Measurements from ENCODE around the gene GRM7.

DNA sequence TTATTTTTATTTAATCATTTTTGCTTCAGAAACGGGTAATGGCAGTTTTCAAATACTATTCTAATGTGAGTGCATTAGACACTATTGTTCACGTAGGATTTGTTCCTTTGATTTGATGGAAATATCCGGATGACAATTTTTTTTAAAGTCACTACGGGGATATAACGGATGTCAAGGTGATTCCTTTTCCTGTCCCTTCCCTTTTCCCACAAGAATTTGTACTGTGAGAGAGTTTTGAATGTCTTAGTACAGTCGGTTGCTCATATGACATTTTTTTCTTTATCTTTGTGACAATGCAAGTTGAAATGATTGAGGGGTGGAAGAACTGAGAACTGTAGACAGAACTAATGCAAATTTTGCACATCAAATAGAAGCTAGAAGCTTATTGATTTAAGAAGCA lies 209.5 kb downstream of the GRM7 start:
- no peak for TF ChIP-seq EZH2 (IDR thresholded peaks at IDR 0.05; ENCODE audit: borderline replicate concordance, insufficient read depth, low read depth, low read length, poor library complexity, severe bottlenecking)
- TF ChIP-seq, protein P1, sequence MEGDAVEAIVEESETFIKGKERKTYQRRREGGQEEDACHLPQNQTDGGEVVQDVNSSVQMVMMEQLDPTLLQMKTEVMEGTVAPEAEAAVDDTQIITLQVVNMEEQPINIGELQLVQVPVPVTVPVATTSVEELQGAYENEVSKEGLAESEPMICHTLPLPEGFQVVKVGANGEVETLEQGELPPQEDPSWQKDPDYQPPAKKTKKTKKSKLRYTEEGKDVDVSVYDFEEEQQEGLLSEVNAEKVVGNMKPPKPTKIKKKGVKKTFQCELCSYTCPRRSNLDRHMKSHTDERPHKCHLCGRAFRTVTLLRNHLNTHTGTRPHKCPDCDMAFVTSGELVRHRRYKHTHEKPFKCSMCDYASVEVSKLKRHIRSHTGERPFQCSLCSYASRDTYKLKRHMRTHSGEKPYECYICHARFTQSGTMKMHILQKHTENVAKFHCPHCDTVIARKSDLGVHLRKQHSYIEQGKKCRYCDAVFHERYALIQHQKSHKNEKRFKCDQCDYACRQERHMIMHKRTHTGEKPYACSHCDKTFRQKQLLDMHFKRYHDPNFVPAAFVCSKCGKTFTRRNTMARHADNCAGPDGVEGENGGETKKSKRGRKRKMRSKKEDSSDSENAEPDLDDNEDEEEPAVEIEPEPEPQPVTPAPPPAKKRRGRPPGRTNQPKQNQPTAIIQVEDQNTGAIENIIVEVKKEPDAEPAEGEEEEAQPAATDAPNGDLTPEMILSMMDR (IDR thresholded peaks at IDR 0.05) = no peak
